SH-SY5Y (cell line): ENCODE results near the gene MIP.

ENCODE experiments used
- GATA2 ChIP-seq: IDR thresholded peaks from 2 replicates; pipeline ENCODE4 v1.6.1; 2011; ENCODE audit warnings: mild to moderate bottlenecking, low read depth, low read length
- GATA3 ChIP-seq: IDR thresholded peaks from 2 replicates; pipeline ENCODE4 v1.6.1; 2011; ENCODE audit warnings: low read depth, mild to moderate bottlenecking, low read length, moderate library complexity

MIP gene

GRCh38 chr12:56454557-56454956, at the start of gene MIP:
Gene MIP (minus strand): TSS chr12:56454657. CDS start chr12:56454613, 44 bp downstream.
- TF ChIP-seq GATA2 (no peak), GATA3 (no peak)

GRCh38 chr12:56499879-56500278, 45.4 kb upstream of the MIP start:
- TF ChIP-seq GATA2: peak; percentile 78
- peak; percentile 37; the same call in 1 of the 2 replicates for TF ChIP-seq GATA3

GRCh38 chr12:56490360-56490759, 35.9 kb upstream of the MIP start:
- TF ChIP-seq GATA3 (no peak), GATA2 (no peak)

- TF ChIP-seq GATA3: no peak
- TF ChIP-seq GATA2: no peak
Observed at GRCh38 chr12:56488041-56488955, 33.8 kb upstream of the MIP start, which contains the start of gene GLS2. Gene GLS2 (minus strand): TSS chr12:56488161. CDS start chr12:56488118, 43 bp downstream.

- TF ChIP-seq GATA2 (no peak), GATA3 (no peak)
Observed at GRCh38 chr12:56487448-56488040, 33.1 kb upstream of the MIP start.

- TF ChIP-seq GATA2: no peak
- TF ChIP-seq GATA3: no peak
Observed at GRCh38 chr12:56486694-56487093, 32.2 kb upstream of the MIP start.

- TF ChIP-seq GATA2 (no peak), GATA3 (no peak)
Observed at GRCh38 chr12:56484566-56484965, 30.1 kb upstream of the MIP start.

- TF ChIP-seq GATA2: no peak
- no peak for TF ChIP-seq GATA3
Observed at GRCh38 chr12:56479625-56480024, 25.2 kb upstream of the MIP start.

GRCh38 chr12:56477521-56478225, 23.2 kb upstream of the MIP start:
- TF ChIP-seq GATA2 (no peak), GATA3 (no peak)

GRCh38 chr12:56476972-56477432, 22.5 kb upstream of the MIP start:
- TF ChIP-seq GATA2 (no peak), GATA3 (no peak)

- TF ChIP-seq GATA3: no peak
- no peak for TF ChIP-seq GATA2
Observed at GRCh38 chr12:56476143-56476542, 21.7 kb upstream of the MIP start.

- no peak for TF ChIP-seq GATA3
- no peak for TF ChIP-seq GATA2
Observed at GRCh38 chr12:56474389-56474788, 19.9 kb upstream of the MIP start.

GRCh38 chr12:56469007-56469930, 14.8 kb upstream of the MIP start:
- no peak for TF ChIP-seq GATA3
- TF ChIP-seq GATA2: no peak
